CD4-positive, alpha-beta T cell (primary cell): ENCODE measurements around the gene SORT1. TPM values are rescaled to one million over a fixed set of nuclear protein-coding genes. Genes with fewer than 3 reads are reported as not detected.

ENCODE experiments used
- ATAC-seq: fragments of 200-7000 bp; cut with Tn5 transposase; one replicate; pipeline ENCODE4 v1.10.0; 2022; ENCODE audit warnings: mild to moderate bottlenecking; ENCODE audit not compliant: poor library complexity
- CTCF ChIA-PET: fragments of 350-600 bp; sonication (Branson Sonifier 250); formaldehyde crosslinking; loops from one replicate; lab custom pipeline; 2021; ENCODE audit warnings: antibody characterized with exemption, inconsistent platforms; lab: Charles Lee
- POLR2A ChIA-PET: fragments of 350-600 bp; sonication (Branson Sonifier 250); formaldehyde crosslinking; loops from one replicate; lab custom pipeline; 2021; ENCODE audit warnings: antibody characterized with exemption, inconsistent platforms; lab: Charles Lee
- DNase-seq, 14 experiments: peaks; one replicate each; pipeline ENCODE4 v3.0.0-alpha.2; 2013 to 2020; ENCODE audit warnings: mixed read lengths in 2 of 14
- H3K27ac ChIP-seq, 2 donors: one replicate each; pipeline versions ENCODE4 v1.5.1 to v1.7.0; 2013; ENCODE audit warnings: low read length in 2 of 2, low read depth in 1 of 2, mild to moderate bottlenecking in 1 of 2
- H3K27me3 ChIP-seq, 2 experiments: 1 replicate in 1 of 2; 2 replicates in 1 of 2; pipeline versions ENCODE4 v1.6.1 to v1.7.0; 2013; ENCODE audit warnings: low read length in 2 of 2, control low read depth in 1 of 2, mild to moderate bottlenecking in 1 of 2, moderate library complexity in 1 of 2; ENCODE audit not compliant: insufficient read depth in 2 of 2, control insufficient read depth in 1 of 2
- H3K36me3 ChIP-seq: one replicate; pipeline ENCODE4 v1.6.1; 2013; ENCODE audit warnings: low read length, control low read depth; ENCODE audit not compliant: insufficient read depth
- H3K4me1 ChIP-seq: one replicate; pipeline ENCODE4 v1.6.1; 2013; ENCODE audit warnings: low read length, control low read depth; ENCODE audit not compliant: insufficient read depth
- H3K4me3 ChIP-seq: one replicate; pipeline ENCODE4 v1.5.1; 2013; ENCODE audit warnings: mild to moderate bottlenecking, low read length, moderate library complexity
- H3K9me3 ChIP-seq, 2 experiments: 1 replicate in 1 of 2; 2 replicates in 1 of 2; pipeline versions ENCODE4 v1.6.1 to v1.7.0; 2013; ENCODE audit warnings: low read length in 2 of 2, mild to moderate bottlenecking in 2 of 2, control low read depth in 1 of 2, moderate library complexity in 1 of 2; ENCODE audit not compliant: control insufficient read depth in 1 of 2, insufficient read depth in 1 of 2
- H3K27ac Mint-ChIP-seq: one replicate; pipeline ENCODE4 v1.8.0; 2020; ENCODE audit warnings: mixed read lengths
- H3K27me3 Mint-ChIP-seq: one replicate; pipeline ENCODE4 v1.8.0; 2021; ENCODE audit warnings: mixed read lengths
- H3K36me3 Mint-ChIP-seq: one replicate; pipeline ENCODE4 v1.8.0; 2021; ENCODE audit warnings: low read depth, mixed read lengths
- H3K4me1 Mint-ChIP-seq: one replicate; pipeline ENCODE4 v1.8.0; 2021; ENCODE audit warnings: low read depth, mixed read lengths
- H3K4me3 Mint-ChIP-seq: one replicate; pipeline ENCODE4 v1.8.0; 2020; ENCODE audit warnings: mild to moderate bottlenecking, mixed read lengths
- H3K9me3 Mint-ChIP-seq: one replicate; pipeline ENCODE4 v1.8.0; 2020; ENCODE audit warnings: mixed read lengths
- CTCF ChIP-seq: fragments of 200-600 bp; IDR thresholded peaks from one replicate; pipeline ENCODE4 v1.8.0; 2022; ENCODE audit warnings: antibody characterized with exemption, mild to moderate bottlenecking
- intact Hi-C, 2 experiments: fragments of 100-400 bp; cut with DNase I in 1 of 2; cut with micrococcal nuclease in 1 of 2; formaldehyde crosslinking; loops; one replicate each; pipeline versions ENCODE4 v1.15.1 to v1.9.0; 2023 to 2025; cut with DNase I, micrococcal nuclease
- total RNA-seq, 174 experiments: library from RNA in 2 of 174; stranded (reverse) in 2 of 174; gene quantifications; one replicate each; pipeline ENCODE4 v1.2.3 and lab custom pipeline; 2021 to 2026

The SORT1 gene
- total RNA-seq, 2 experiments from 2014 or later, result 0.22 to 0.73 TPM

- POLR2A ChIA-PET, result no interaction called here
- no peak for TF ChIP-seq CTCF
- no peak overlapping the region for H3K4me3 ChIP-seq
Measured at GRCh38 chr1:109443476-109443875, 45.8 kb upstream of the SORT1 start.

GRCh38 chr1:109441069-109441468, 43.4 kb upstream of the SORT1 start:
- no peak for ATAC-seq
- H3K27ac Mint-ChIP-seq, result no peak overlapping the region
- ChIA-PET POLR2A (no interaction called here), CTCF (no interaction called here)
- intact Hi-C loops, result no loop called here
- no peaks in the 10 kb centered on the region for H3K36me3 Mint-ChIP-seq
- peaks cover 6% of the 10 kb centered on the region for H3K27me3 Mint-ChIP-seq
- H3K9me3 Mint-ChIP-seq, result no peaks in the 10 kb centered on the region
- DNase-seq, result no peak
- H3K4me1 ChIP-seq, result no peaks in the 10 kb centered on the region
- no peaks in the 10 kb centered on the region for H3K9me3 ChIP-seq
- no peaks in the 10 kb centered on the region for H3K4me1 Mint-ChIP-seq
- H3K36me3 ChIP-seq, result no peaks in the 10 kb centered on the region
- H3K27ac ChIP-seq, result no peak overlapping the region
- no peak for TF ChIP-seq CTCF
- peaks cover 10 to 18% of the 10 kb centered on the region in 2 experiments for H3K27me3 ChIP-seq
- H3K4me3 ChIP-seq, result no peak overlapping the region
- no peak overlapping the region for H3K4me3 Mint-ChIP-seq

More at GRCh38 chr1:109443476-109443875, 45.8 kb upstream of the SORT1 start:
- DNase-seq (no peak), ATAC-seq (no peak)
- CTCF ChIA-PET, result no interaction called here
- intact Hi-C loops, result no loop called here
- Histone ChIP-seq H3K27me3 (peaks cover 17 to 22% of the 10 kb centered on the region in 2 experiments), H3K4me1 (no peaks in the 10 kb centered on the region), H3K27ac (no peak overlapping the region), H3K36me3 (no peaks in the 10 kb centered on the region), H3K9me3 (no peaks in the 10 kb centered on the region)
- H3K4me1 Mint-ChIP-seq, result no peaks in the 10 kb centered on the region
- H3K9me3 Mint-ChIP-seq, result no peaks in the 10 kb centered on the region
- no peak overlapping the region for H3K27ac Mint-ChIP-seq
- peaks cover 17% of the 10 kb centered on the region for H3K27me3 Mint-ChIP-seq
- no peak overlapping the region for H3K4me3 Mint-ChIP-seq
- H3K36me3 Mint-ChIP-seq, result no peaks in the 10 kb centered on the region

- no peak for DNase-seq
- peaks cover 11% of the 10 kb centered on the region for H3K27me3 Mint-ChIP-seq
- H3K27me3 ChIP-seq, result peaks cover 5 to 14% of the 10 kb centered on the region in 2 experiments
- intact Hi-C loops, result no loop called here
- no peak overlapping the region for H3K27ac Mint-ChIP-seq
- no peak for TF ChIP-seq CTCF
- peaks cover 0 to 7% of the 10 kb centered on the region in 2 experiments for H3K9me3 ChIP-seq
- H3K36me3 Mint-ChIP-seq, result no peaks in the 10 kb centered on the region
- H3K9me3 Mint-ChIP-seq, result no peaks in the 10 kb centered on the region
- H3K27ac ChIP-seq, result no peak overlapping the region
- no peak overlapping the region for H3K4me3 ChIP-seq
- no peaks in the 10 kb centered on the region for H3K4me1 Mint-ChIP-seq
- H3K36me3 ChIP-seq, result no peaks in the 10 kb centered on the region
- no peak overlapping the region for H3K4me3 Mint-ChIP-seq
- H3K4me1 ChIP-seq, result no peaks in the 10 kb centered on the region
- POLR2A ChIA-PET, result no interaction called here
- CTCF ChIA-PET, result no interaction called here
- ATAC-seq, result no peak
Measured at GRCh38 chr1:109438798-109439297, 41.1 kb upstream of the SORT1 start.
